Amniotic stem cell (primary cell): ENCODE results near the gene SPATS2L.

Experiments used
- DNase-seq: peaks from one replicate; lab custom pipeline; 2025; lab: John Stamatoyannopoulos, UW

SPATS2L gene

DNA sequence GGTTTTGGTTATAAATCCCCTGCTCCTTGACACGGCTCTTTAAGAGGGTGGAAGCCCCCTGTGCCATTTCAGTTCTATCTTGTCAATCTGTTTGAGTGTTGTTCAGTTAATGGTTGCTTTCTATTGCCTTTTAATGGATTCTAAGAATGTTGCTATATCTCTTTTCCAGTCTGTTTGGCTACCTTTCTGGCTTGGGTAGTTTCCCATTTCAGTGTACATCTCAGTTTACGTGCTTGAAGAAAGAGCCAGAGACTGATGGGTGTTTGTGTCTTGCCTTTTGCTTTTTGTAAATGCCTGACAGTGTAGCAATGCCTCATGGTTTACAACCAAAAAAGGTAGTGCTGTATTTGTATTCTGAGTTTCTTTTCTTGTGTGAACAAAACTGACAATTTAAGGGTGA, 45.3 kb downstream of the SPATS2L start:
- no peak for DNase-seq

DNA sequence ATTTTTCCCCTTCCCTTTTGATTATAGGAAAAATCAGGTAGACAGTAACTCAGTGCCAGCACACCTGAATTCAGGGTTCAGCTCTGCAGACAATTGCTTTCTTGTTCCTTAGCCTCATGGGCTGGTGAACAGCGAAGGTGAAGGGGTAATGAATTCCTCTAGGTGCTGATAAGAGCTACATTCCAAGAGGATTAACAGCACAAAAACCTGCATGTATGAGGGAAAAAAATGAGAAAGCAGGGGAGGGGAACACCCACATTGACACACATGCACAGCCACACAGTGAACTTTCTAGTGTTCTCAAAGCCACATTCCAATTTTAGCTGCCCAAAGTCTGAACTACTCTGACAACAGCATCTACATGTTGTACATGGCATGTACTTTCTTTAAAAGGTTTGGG, 46.1 kb downstream of the SPATS2L start:
- no peak for DNase-seq

DNA sequence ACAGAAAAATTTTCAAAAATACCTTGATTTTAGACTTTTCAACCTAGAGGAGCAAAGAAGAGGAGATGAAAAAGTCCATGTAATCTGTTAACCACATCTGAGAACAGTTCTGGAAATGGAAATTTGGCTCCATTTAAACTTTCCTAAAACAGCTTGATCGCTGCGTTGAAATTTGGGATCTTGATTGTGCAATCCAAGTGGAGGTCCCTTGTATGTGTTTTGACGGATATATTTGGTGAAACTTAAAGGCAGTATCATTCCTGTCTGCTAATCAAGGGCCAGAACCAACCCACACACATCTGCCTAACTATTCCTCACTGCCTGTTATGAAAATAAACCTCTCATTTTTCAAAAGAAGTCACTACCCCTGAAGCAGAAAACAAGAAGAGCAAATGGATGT, 46.6 kb downstream of the SPATS2L start:
- no peak for DNase-seq

DNA sequence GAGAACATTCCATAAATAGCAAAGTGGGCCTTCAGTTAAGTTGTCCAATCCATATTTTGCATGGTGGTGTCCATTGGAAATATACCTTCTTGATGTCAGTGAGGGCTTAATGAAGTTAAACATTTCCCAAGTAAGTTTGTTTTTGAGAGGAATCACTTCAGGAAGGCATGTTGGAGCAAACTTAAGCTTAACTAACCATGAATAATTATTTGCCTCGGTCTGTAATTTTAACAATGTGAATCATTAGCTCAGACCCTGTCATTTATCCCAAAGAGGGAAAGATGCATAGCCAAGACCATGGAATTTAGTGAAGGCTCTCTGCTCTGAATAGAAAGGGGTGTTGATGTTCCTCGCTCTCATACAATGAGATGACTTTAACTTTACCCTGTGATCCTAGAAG, 47.4 kb downstream of the SPATS2L start:
- DNase-seq, result no peak

DNA sequence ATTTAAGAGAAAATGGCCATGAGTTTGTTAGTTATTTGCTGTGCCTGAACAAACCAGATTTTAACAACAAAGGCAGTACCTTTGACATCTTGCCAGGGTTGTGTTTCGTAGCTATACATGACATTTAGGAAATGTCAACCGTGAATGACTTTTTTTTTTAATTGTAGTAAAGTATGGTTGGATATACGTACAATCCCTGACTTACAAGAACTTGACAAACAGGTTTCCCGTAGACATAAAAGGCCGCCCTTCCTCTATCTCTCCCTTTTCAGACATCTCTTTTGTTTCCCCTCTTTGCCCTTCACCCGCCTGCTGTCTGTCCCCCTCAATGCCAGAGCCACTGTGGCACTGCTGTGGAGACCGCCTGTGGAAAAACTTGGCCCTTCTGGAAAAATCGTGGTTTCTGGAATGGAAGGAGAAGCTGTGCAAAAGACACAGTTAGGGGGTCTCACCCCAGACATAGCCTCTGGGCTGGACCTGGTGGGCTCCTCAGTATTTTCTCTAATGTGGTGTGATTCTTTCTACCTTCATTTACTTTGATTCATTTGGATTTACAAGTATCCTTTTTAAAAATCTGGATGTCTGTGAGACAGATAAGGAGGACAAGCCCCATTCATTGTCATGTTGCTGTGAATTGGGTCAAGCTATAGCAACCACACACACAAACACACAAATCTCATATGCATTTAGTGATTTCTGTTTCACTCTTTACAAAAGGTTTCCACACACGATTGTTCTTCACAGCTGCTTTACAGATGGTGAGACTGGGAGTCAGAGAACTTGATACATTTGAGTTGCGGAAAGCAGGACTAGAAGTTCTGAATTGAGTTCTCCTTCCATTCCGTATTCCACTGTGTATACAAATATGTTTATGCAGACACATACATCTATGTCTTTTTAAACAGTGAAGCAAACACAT, 48.6 kb downstream of the SPATS2L start:
- DNase-seq, result no peak

DNA sequence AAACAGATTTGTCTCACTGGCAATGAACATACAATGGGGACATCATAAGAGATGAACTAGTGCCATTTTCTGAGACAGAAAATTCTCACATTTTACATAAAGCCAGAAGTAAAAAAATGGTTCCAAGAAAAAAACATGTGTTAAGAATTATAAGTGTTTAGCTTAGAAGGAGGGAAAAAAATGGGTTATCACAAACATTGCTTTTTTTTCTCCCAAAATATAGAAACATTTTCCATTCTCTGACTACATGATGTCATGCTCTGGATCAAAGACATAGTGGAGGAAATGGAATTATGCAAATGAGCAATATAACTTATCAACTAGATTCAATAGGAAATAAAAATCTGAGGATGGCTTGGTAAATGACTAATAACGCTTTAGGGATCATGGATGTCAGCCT, 49.8 kb downstream of the SPATS2L start:
- DNase-seq, result no peak

DNA sequence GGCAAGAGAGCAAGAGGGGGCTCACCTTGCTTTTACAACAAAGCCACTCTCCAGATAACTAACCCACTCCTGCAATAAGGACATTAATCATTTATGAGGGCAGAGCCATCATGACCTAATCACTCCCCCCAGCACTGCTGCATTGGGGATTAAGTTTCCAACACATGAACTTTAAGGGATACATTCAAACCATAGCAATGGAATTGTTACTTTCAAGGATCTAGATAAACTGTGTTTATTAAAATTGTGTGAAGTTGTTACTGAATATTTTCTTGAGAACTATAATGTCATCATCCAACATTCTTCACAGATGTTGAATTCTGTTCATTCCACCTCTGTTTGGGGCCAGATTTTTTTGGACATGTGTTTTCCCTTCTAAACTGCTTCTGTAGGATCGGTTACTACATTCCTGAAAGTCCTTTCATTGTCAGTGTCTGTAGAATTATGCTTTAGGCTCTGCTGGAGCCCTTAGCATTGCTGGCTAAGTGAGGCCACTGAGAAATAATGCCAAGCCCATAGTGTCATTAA, 50.4 kb downstream of the SPATS2L start:
- DNase-seq, result no peak

DNA sequence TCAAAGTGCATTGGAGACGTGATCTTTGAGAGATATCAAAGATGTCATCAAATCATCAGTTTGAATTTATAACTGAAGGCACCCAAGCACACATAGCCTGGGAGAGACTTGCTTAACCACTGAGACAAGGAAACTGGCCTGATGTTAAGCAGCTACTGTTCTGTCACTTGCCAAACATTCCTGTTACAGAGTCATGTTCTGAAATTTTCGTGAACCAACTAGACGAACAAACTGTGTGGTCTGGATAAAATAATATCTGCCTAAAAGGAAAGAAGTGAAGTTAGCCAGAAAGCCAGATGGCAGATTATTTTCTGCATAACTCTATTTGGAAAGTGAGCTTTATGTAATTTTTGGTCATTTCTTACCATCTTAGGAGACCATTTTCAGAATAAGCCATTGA, 51.4 kb downstream of the SPATS2L start:
- DNase-seq, result no peak

DNA sequence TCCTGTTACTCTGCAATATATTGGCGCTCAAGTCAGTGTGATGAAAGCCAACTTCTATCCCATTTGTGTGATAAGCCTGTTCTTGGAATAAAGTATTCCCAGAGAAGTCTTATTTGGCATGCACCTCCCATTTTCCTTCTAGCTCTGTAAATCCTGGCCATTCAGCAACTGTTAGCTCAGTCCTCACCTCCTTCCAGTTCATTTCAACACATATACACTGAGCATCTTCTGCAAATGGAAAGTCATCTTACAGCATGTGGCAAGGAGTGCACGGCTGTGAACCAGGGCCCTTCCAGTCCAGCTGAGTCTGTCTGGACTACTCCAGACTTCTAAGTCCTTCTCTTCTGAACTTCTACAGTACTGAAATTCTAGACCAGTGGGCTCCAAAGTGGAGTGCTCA, 53.1 kb downstream of the SPATS2L start:
- no peak for DNase-seq

DNA sequence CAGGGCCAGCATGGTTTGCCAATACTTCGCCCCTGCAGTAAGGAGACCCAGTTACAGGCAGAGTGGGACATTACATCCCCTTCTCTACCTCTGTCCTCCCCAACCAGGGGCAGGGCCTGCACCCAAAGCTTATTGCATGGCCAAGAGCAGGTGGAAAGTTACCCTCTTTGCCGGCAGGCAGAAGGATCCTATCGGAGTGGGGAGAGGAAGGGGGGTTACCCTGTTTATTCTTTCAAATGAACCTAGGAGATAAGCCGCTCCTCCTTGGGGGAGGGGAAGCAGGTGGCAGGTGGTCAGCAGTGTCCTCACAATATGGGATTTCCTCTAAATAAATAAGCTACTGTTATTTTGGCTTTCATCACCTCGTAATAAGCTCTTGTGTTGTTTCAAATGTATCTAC, 53.9 kb downstream of the SPATS2L start:
- no peak for DNase-seq

DNA sequence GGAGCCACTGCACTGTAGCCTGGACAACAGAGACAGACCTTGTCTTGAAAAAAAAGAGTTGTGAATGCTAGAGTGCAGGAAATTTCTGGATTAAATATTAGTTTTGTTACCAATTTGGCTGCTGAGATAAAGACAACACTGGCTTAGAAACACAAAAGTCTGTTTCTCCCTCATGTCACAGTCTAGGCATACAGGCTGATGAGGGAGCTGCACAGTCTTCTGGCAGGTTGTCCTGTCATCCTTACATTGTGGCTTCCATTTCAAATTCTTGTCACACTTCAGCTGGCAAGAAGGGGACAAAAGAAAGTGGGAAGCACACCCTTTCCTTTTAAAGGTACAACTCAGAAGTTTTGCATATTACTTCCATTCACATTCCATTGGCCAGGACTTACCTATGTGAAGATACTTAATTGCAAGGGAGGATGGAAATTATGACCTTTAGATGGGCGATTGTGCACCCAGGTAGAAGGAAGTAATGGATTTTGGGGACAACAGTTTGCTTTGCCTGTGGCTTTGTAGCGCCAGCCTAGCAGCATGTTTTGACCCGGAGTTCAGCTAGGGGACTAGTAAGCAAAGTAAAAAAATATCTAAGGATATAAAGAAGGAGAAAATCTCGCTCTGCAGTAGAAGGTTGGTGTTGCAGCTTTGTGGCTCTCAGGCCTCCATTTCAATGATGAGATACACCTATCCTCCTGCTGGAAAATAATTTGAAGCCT, 55.9 kb downstream of the SPATS2L start:
- DNase-seq, result no peak

DNA sequence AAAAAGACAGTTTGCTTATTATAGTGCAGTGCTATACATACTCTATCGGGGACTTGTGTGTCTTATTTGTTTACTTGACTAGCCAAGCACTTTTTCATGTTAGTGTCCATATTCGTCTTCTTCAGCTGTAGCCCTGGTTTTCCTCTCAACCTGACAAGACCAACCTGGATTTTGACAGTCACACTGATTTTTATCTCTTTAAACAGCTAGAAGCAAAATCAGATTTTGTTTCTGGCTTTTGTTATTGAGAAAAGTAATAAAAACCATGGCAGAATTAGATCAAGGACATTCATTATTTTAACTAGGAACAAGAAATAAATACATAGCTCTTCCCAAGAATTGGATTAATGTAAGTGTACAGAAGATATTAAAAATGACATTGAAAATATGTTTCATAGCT, 56.8 kb downstream of the SPATS2L start:
- no peak for DNase-seq

DNA sequence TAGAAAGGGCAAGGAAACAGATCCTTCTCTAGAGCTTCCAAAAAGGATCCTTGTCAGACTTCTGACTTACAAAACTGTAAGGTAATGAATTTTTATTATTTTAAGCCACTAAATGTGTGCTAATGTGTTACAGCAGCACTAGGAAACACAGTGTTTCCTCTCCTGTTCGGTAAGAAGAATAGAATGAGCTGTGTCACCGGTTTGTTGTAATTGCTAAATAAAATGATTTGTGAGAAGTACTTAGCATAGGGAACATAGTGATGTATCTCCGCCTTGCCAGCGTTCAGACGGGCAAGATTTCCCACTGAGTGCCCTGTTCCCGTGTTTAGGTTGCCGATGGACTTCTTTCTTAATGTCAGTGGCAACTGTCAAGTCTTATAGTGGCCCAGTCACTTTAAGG, 57.6 kb downstream of the SPATS2L start:
- no peak for DNase-seq

DNA sequence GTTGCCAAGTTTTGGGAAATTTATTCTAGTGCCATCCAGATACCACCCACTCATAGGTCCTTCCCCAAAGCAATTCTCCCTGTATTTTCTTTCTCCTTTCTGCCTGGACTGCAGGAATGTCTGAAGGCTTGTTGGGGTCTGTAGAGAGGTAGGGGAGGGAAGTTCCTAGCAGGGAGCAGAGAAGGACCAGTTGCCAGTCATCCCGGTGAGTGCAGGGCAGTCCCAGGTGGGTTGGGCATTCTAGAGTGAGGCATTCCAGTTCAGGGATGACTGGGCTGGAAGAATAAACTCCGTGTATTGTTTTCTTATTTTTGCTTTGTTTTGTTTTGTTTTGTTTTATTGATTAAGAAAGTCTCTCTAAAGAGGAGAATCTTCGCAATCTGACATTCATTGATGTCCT, 58.1 kb downstream of the SPATS2L start:
- no peak for DNase-seq

DNA sequence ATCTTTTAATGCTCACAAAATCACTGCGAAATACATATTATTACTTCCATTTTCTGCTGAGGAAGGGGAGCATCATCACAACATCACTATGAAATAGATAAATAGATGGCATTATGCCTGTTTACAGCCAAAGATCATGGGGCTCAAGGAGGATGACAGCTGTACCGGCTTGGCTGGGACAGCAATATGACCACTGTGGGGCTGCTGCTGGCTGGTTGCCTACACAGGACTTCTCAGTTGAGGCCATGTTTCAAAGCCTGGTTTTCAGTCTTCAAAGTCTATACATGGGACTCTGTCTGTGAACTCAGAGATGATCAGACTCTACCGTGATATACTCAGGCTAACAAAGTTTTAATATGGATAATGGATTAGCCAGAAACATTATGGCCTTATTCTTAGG, 58.7 kb downstream of the SPATS2L start:
- no peak for DNase-seq

DNA sequence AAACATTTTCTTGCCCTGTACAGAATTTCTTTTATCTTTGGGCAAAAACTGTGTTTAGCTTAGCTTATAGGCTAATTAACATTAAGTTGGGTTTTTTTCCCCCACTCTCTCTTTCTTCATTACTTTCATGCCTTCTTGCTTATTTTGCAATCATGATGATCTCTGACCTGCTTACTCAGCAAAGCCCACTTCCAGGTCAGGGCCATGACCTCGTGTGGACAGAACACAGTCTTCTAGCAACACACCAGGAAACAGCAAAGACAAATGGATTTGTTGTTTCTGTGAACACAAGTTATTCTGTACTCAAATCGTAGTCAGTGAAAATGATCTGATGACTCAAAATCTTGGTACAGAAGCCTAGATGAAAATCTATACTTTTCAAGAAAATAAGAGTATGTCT, 60.7 kb downstream of the SPATS2L start:
- DNase-seq, result no peak

DNA sequence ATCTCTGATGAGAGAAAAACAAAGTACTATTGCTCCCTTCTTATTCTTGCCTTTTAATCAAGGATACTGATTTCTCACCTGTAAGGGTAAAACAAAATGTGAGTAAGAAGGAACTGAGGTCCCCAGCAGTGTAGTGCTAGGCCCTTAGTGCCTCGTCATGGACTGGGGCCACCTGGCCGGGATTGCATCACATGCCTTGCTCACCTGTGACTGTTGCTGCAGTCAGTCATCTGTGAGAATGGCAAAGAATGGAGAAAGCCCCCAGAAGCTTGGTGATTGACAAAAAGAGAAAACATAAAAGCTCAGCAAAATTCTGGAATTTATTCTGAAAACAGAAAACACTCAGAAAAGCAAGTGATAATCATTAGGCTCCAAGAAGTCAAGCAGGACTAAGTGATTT, 63.4 kb downstream of the SPATS2L start:
- DNase-seq, result no peak

DNA sequence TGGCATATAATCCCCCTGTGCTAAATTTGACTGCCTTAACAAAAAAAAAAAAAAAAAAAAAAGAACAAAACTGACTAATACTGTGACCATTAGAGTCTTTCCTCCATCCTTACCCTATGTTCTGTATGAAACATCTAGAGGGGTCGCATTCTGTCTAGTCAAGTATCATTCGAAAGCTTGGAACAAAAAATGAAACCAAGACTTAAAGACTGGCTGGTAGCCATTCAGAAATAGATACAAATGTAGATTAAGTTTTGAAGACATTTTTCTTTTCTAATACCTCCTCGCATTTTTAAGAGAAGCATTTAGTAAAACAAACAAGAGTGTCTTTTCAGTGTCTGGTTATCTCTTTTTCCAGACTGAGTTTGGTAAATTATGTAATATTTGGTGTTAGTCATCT, 66.7 kb downstream of the SPATS2L start:
- DNase-seq, result no peak

DNA sequence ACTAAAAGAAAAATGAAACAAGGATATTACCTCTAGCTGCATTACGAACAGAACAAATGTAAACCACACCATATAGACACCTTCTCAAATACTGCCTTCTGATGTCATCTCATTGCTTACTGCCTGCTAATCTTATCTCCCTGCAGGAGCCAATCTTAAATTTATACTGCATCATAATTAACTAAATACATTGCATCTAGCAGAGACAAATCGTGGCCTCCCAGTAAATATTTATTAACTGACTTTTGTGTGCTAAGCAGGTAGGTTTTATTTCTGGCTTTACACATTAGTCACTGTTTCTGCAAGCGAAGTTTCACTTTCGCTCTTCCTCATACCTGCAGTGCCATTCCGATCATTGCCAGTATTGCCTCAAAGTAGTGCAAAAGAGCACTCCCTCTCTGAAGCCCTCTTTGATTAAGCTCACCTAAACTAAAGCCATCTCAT, 67.5 kb downstream of the SPATS2L start:
- no peak for DNase-seq

DNA sequence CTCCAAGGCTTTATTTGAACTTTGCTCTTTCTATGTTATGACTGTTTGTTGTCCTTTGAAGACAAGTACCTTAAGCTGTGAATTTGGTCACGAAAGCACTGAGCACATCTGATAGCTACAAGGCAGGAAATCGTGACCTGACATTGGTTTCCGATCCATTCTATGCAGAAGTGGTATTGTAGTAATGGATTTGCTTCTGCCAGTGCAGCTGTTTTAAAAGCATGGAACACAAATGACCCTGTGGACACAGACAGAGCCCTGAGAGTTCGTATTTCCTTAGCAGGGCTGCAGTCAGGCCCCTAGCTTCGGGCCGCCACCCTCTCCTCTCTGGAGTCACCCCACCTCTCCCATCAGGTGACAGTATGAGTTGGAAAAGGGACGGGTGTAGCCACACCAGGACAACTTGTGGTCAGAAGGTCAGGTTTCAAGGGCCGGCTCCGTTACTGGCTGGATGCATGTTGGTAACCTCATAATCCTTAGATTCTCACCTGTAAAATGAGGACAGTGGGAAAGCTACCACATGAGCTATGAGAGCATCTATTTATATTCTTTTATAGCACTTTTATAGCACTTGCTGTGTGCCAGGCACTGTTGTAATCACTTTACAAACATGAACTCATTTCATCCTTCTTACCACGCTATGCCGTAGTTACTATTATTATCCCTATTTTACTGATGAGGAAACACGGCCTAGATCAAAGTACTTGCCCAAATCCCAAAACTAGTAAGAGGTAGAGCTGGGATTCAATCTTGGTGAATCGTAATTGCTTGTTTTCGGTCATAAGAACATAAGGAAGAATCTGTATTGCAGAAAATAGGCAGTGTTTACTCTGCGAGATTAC, 70.2 kb downstream of the SPATS2L start:
- DNase-seq, result no peak

DNA sequence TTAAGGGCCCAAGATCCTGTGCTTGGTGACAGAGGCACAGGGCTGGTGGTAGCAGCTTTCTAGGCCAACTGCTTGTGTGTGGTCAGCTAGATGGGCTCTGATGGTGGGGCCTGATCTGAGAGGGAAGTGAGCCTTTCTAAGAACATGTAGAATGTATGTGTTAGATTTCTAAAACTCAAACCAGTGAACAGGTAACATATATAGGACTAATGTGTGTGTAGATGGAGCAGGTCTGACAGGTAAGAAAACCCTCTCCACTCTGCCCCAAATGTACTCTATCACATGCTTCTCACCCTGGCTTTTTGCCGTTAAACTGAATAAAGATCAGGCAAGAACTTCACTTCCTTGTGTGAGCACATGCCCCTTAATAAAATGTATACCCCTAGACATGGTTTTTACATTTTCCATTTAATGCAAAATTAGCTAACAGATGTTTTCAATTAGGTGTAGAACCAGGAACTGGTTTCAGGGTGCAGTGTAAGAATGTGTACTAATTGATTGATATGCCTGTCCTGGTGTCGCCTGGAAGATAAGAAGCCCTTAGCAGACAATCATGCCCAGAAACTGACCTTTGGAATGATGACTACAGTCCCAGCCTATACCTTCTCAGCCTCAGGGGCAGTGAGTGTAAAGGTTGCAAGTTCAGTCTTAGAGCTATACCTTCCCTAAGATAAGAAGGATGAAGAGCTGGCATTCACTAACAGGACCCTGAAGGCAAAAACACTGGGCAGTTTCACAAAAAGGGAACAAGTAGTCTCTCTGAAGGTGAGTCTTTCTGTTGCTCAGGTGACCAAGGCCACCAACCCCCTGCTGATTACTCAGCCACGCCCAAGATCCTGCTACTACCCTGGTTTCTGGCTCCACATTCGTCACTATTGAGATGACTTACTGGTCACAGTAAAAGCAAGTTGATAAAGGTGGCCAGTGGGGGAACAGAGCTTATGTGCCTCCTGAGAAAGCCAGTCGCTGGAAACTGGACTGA, 71.2 kb downstream of the SPATS2L start:
- no peak for DNase-seq
